Transverse colon (tissue), 4 donors: ENCODE results near the gene ADAMTS6. TPM values are rescaled to one million over a fixed set of nuclear protein-coding genes. Genes with fewer than 3 reads are reported as not detected.

Experiments
- DNase-seq: peaks from one replicate; pipeline ENCODE4 v3.0.0-alpha.2; 2019
- H3K27ac ChIP-seq, 4 donors: fragments of 200-600 bp; sonication (generic); 2 replicates each; pipeline ENCODE4 v1.5.1; 2016 to 2018; ENCODE audit warnings: inconsistent platforms in 4 of 4
- H3K27me3 ChIP-seq: fragments of 200-600 bp; sonication (generic); 2 replicates; pipeline ENCODE4 v1.5.1; 2017; ENCODE audit warnings: inconsistent platforms
- H3K36me3 ChIP-seq, 4 donors: fragments of 200-600 bp; sonication (generic); 2 replicates each; pipeline ENCODE4 v1.5.1; 2017 to 2019; ENCODE audit warnings: inconsistent platforms in 4 of 4
- H3K4me1 ChIP-seq, 4 donors: fragments of 200-600 bp; sonication (generic); 2 replicates each; pipeline ENCODE4 v1.5.1; 2017 to 2020; ENCODE audit warnings: inconsistent platforms in 4 of 4
- H3K4me3 ChIP-seq, 4 donors: fragments of 200-600 bp; sonication (generic); 1 replicate in 1 of 4; 2 replicates in 3 of 4; pipeline versions ENCODE4 v1.5.1 to v1.6.1; 2017 to 2019; ENCODE audit warnings: inconsistent platforms in 4 of 4
- H3K9me3 ChIP-seq, 2 donors: fragments of 200-600 bp; sonication (generic); 2 replicates each; pipeline ENCODE4 v1.5.1; 2017 to 2019; ENCODE audit warnings: inconsistent platforms in 2 of 2
- EP300 ChIP-seq: sonication (generic); formaldehyde crosslinking; IDR thresholded peaks from one replicate; pipeline ENCODE4 v1.6.1; 2017; ENCODE audit warnings: antibody characterized with exemption, low read depth
- POLR2A ChIP-seq: fragments of 450-650 bp; IDR thresholded peaks from one replicate; pipeline ENCODE4 v1.6.1; 2016; ENCODE audit warnings: antibody characterized with exemption, mild to moderate bottlenecking, moderate library complexity
- POLR2AphosphoS5 ChIP-seq, 3 donors: sonication (generic); formaldehyde crosslinking; IDR thresholded peaks; one replicate each; pipeline ENCODE4 v1.6.1; 2016; ENCODE audit warnings: antibody characterized with exemption in 3 of 3
- WGBS, 2 donors: methylation state at CpG; one replicate each; pipeline ENCODE4 v1.1.5; 2018; ENCODE audit warnings: low coverage in 1 of 2; 5-methylcytosine and 5-hydroxymethylcytosine counted together
- in situ Hi-C, 4 donors: fragments of 200-750 bp; cut with MboI; loops; one replicate each; pipeline versions ENCODE4 v1.15.0 to v1.15.1; 2017; ENCODE audit warnings: low sequenced_read_pairs in 3 of 4, low pct_ligation_motif_present in 1 of 4, low pct_unique_long_range_greater_than_20kb in 1 of 4
- intact Hi-C: fragments of 100-400 bp; cut with DNase I; formaldehyde crosslinking; loops from one replicate; pipeline ENCODE4 v1.15.1; 2023; ENCODE audit warnings: low total_unique reads
- total RNA-seq, 4 donors: library from RNA; depleted of rRNA; stranded (reverse); fragments of >200 nt; gene quantifications; one replicate each; pipeline ENCODE4 v1.1.0, GENCODE V29; 2016
- TF ChIP-seq, protein P1 (sequence below), 5 experiments: fragments of 200-600 bp in 3 of 5; fragments of 450-650 bp in 2 of 5; sonication (generic) in 3 of 5; IDR thresholded peaks; 1 replicate in 2 of 5; 2 replicates in 3 of 5; pipeline ENCODE4 v1.5.1; 2016 to 2017; ENCODE audit warnings: antibody characterized with exemption in 5 of 5, inconsistent platforms in 3 of 5, mild to moderate bottlenecking in 2 of 5, moderate library complexity in 1 of 5

ADAMTS6 gene
- total RNA-seq, 4 donors from 2014 or later = 0.96 to 2.2 (median 1.1) TPM; not detected in 1

DNA sequence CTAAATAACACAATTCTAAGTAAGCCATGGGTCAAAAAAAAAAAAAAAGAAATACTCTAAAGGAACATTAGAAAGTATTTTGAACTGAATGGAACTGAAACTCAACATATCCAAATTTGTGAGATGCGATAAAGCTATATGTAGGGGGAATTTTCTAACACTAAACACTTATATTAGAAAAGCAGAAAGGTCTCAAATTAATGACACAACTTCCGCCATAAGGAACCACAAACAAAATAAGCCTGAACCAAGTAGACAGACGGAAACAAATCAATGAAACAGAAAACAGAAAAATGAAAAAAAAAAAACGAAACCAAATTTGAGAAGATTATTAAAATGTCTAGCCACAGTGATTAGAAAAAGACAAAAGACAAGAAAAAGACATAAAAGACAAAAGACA is 39.9 kb downstream of the ADAMTS6 start:
- H3K9me3 ChIP-seq = no peaks in the 10 kb centered on the region
- H3K36me3 ChIP-seq = no peaks in the 10 kb centered on the region
- TF ChIP-seq, protein P1, sequence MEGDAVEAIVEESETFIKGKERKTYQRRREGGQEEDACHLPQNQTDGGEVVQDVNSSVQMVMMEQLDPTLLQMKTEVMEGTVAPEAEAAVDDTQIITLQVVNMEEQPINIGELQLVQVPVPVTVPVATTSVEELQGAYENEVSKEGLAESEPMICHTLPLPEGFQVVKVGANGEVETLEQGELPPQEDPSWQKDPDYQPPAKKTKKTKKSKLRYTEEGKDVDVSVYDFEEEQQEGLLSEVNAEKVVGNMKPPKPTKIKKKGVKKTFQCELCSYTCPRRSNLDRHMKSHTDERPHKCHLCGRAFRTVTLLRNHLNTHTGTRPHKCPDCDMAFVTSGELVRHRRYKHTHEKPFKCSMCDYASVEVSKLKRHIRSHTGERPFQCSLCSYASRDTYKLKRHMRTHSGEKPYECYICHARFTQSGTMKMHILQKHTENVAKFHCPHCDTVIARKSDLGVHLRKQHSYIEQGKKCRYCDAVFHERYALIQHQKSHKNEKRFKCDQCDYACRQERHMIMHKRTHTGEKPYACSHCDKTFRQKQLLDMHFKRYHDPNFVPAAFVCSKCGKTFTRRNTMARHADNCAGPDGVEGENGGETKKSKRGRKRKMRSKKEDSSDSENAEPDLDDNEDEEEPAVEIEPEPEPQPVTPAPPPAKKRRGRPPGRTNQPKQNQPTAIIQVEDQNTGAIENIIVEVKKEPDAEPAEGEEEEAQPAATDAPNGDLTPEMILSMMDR (IDR thresholded peaks at IDR 0.05) = no peak
- no peak for TF ChIP-seq POLR2AphosphoS5 (IDR thresholded peaks at IDR 0.05)
- no peak for TF ChIP-seq EP300
- TF ChIP-seq POLR2A = no peak
- H3K4me1 ChIP-seq = no peaks in the 10 kb centered on the region
- no peak overlapping the region for H3K4me3 ChIP-seq
- H3K27ac ChIP-seq = no peak overlapping the region
- 75 to 77% methylated on average over 4 of the region's 4 CpGs for WGBS, 2 donors
- intact Hi-C loops = no loop called here
- in situ Hi-C loops = no loop called here
- DNase-seq = no peak
- no peaks in the 10 kb centered on the region for H3K27me3 ChIP-seq

DNA sequence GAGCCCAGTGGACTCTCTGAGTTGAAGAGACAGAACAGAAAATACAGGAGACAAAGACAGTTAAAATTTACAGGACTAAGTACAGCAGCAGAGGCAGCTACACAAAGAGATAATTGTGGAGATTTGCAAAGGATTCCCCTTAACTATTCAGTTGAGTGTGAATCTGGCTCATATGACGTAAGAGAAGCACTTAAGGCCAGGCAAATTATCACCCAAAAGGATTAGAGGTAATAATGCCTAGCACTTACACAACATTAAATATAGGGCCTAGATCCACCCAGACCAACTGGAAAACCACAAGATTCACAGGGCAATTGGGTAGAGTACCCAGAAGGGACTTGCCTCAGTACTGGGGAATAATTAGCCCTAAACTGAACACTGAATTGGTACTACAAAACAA is 41.3 kb downstream of the ADAMTS6 start:
- in situ Hi-C loops = no loop called here
- WGBS, 2 donors = 91% methylated on average over 1 of the region's 1 CpG; no CpG with 5 or more reads in 1 of the 2 donors
- H3K27ac ChIP-seq = no peak overlapping the region
- no peaks in the 10 kb centered on the region for H3K9me3 ChIP-seq
- no peak for DNase-seq
- H3K27me3 ChIP-seq = no peaks in the 10 kb centered on the region
- H3K36me3 ChIP-seq = no peaks in the 10 kb centered on the region
- no peaks in the 10 kb centered on the region for H3K4me1 ChIP-seq
- intact Hi-C loops = no loop called here
- no peak overlapping the region for H3K4me3 ChIP-seq
- no peak for TF ChIP-seq POLR2A
- TF ChIP-seq, protein P1 (IDR thresholded peaks at IDR 0.05) = no peak
- TF ChIP-seq POLR2AphosphoS5 (IDR thresholded peaks at IDR 0.05) = no peak
- TF ChIP-seq EP300 = no peak

DNA sequence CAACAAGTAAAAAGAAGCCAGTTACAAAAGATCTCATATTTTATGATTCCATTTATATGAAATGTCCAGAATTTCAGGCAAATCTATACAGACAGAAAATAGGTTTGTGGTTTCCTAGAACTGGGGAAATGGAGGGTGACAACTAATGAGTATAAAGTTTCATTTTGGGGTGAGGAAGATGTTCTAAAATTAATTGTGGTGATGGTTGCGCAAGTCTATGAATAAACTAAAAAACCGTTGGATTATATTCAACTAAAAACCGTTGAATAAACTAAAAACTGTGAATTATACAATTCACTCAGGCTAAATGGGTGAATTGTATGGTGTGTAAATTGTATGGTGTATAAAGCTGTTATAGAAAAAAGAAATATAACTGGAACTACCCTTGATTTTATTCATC is 47.6 kb downstream of the ADAMTS6 start:
- H3K9me3 ChIP-seq = no peaks in the 10 kb centered on the region
- no peak overlapping the region for H3K4me3 ChIP-seq
- in situ Hi-C loops (no loop called here), intact Hi-C loops (no loop called here)
- H3K36me3 ChIP-seq = no peaks in the 10 kb centered on the region
- no peak overlapping the region for H3K27ac ChIP-seq
- no peaks in the 10 kb centered on the region for H3K27me3 ChIP-seq
- no peak for TF ChIP-seq POLR2A
- TF ChIP-seq POLR2AphosphoS5 (IDR thresholded peaks at IDR 0.05) = no peak
- no peak for TF ChIP-seq EP300
- TF ChIP-seq, protein P1 (IDR thresholded peaks at IDR 0.05) = no peak
- H3K4me1 ChIP-seq = no peaks in the 10 kb centered on the region
- WGBS, 2 donors = 77 to 84% methylated on average over 3 of the region's 3 CpGs
- no peak for DNase-seq

DNA sequence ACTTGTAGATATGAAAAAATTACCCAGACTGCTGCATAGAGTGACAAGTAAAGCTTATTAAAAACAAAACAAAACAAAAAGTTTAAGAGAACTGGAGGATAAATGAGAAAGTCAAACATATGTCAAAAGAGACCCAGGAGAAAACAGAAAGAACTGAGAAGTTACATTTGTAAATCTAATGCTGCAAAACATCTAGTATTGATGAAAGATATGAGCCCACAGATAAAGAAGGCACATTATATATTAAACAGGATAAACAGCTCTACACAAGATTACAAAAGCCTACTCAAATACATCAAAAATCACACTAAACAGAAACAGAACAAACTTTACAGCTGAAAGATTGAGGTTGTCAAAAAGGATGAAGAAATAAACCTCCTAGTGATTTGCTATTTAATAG is 55.1 kb downstream of the ADAMTS6 start:
- H3K27ac ChIP-seq = no peak overlapping the region
- H3K9me3 ChIP-seq = no peaks in the 10 kb centered on the region
- in situ Hi-C loops (no loop called here), intact Hi-C loops (no loop called here)
- H3K27me3 ChIP-seq = no peaks in the 10 kb centered on the region
- DNase-seq = no peak
- H3K4me1 ChIP-seq = no peaks in the 10 kb centered on the region
- H3K4me3 ChIP-seq = no peak overlapping the region
- no peaks in the 10 kb centered on the region for H3K36me3 ChIP-seq
- TF ChIP-seq POLR2A (no peak), EP300 (no peak), POLR2AphosphoS5 (IDR thresholded peaks at IDR 0.05) (no peak)
- TF ChIP-seq, protein P1 (IDR thresholded peaks at IDR 0.05) = no peak
